Gastroesophageal sphincter (tissue), 4 donors: ENCODE measurements around the gene RAP1GDS1. TPM values are rescaled to one million over a fixed set of nuclear protein-coding genes. Genes with fewer than 3 reads are reported as not detected.

Experiments used
- ATAC-seq: fragments of 150-250 bp; one replicate; pipeline ENCODE4 v1.9.1; 2016; ENCODE audit warnings: mild to moderate bottlenecking, moderate library complexity
- H3K27ac ChIP-seq, 4 donors: fragments of 200-600 bp; sonication (generic) in 3 of 4; 1 replicate in 3 of 4; 2 replicates in 1 of 4; pipeline ENCODE4 v1.5.1; 2016 to 2019
- H3K27me3 ChIP-seq: fragments of 200-600 bp; sonication (generic); one replicate; pipeline ENCODE4 v1.5.1; 2019
- H3K36me3 ChIP-seq, 2 donors: fragments of 200-600 bp; sonication (generic); one replicate each; pipeline ENCODE4 v1.5.1; 2019; ENCODE audit warnings: control low read depth in 1 of 2
- H3K4me1 ChIP-seq, 3 donors: fragments of 200-600 bp; sonication (generic); 1 replicate in 2 of 3; 2 replicates in 1 of 3; pipeline ENCODE4 v1.5.1; 2016 to 2019; ENCODE audit warnings: control low read depth in 2 of 3
- H3K4me3 ChIP-seq, 2 donors: fragments of 200-600 bp; sonication (generic); one replicate each; pipeline ENCODE4 v1.5.1; 2019; ENCODE audit warnings: mild to moderate bottlenecking in 1 of 2, moderate library complexity in 1 of 2
- H3K9me3 ChIP-seq, 3 donors: fragments of 200-600 bp; sonication (generic); one replicate each; pipeline ENCODE4 v1.5.1; 2017 to 2019; ENCODE audit warnings: control low read depth in 2 of 3
- EP300 ChIP-seq: sonication (generic); formaldehyde crosslinking; IDR thresholded peaks from one replicate; pipeline ENCODE4 v1.6.1; 2017; ENCODE audit warnings: antibody characterized with exemption, mild to moderate bottlenecking
- POLR2A ChIP-seq, 2 donors: fragments of 450-650 bp; IDR thresholded peaks; one replicate each; pipeline ENCODE4 v1.6.1; 2017; ENCODE audit warnings: antibody characterized with exemption in 2 of 2, mild to moderate bottlenecking in 2 of 2, moderate library complexity in 1 of 2
- POLR2AphosphoS5 ChIP-seq: sonication (generic); formaldehyde crosslinking; IDR thresholded peaks from one replicate; pipeline ENCODE4 v1.6.1; 2017; ENCODE audit warnings: antibody characterized with exemption
- WGBS, 2 donors: methylation state at CpG; one replicate each; pipeline ENCODE4 v1.1.5; 2018; ENCODE audit warnings: low coverage in 1 of 2; 5-methylcytosine and 5-hydroxymethylcytosine counted together
- total RNA-seq, 4 donors: library from RNA; depleted of rRNA; stranded (reverse); fragments of >200 nt; gene quantifications; one replicate each; pipeline ENCODE4 v1.1.0, GENCODE V29; 2016
- TF ChIP-seq, protein P1 (sequence below), 4 experiments: fragments of 200-600 bp in 2 of 4; fragments of 450-650 bp in 2 of 4; sonication (generic) in 1 of 4; IDR thresholded peaks; one replicate each; pipeline ENCODE4 v1.5.1; 2017 to 2019; ENCODE audit warnings: antibody characterized with exemption in 4 of 4, mild to moderate bottlenecking in 2 of 4, moderate library complexity in 2 of 4

RAP1GDS1 gene
- total RNA-seq, 4 donors from 2014 or later = 30.9 to 46.1 (median 40.5) TPM

DNA sequence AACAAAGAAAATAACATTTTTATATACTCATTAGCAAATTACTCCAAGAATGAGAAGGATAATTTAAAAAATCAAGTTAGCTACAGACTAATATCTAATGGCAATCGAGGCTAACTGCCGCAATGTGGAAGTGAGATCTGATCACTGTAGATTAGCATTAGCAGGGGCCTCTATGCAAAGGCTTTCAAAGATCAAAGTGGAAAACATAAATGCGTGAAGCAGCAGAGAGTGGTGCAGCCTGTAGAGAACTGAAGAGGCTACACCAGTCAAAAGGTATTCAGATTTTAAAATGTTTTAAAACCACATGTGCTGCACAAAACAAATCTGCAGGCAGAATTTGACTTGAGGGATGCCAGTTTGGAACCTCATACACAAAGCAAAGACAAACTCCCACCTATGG is 24.0 kb upstream of the RAP1GDS1 start:
- WGBS, 2 donors = 78 to 96% methylated on average over 3 of the region's 3 CpGs
- Histone ChIP-seq H3K36me3 (no peaks in the 10 kb centered on the region), H3K9me3 (no peaks in the 10 kb centered on the region), H3K4me3 (no peak overlapping the region), H3K4me1 (no peaks in the 10 kb centered on the region), H3K27ac (no peak overlapping the region), H3K27me3 (no peaks in the 10 kb centered on the region)
- TF ChIP-seq POLR2A (IDR thresholded peaks at IDR 0.05) = no peak
- TF ChIP-seq POLR2AphosphoS5 = no peak
- TF ChIP-seq, protein P1, sequence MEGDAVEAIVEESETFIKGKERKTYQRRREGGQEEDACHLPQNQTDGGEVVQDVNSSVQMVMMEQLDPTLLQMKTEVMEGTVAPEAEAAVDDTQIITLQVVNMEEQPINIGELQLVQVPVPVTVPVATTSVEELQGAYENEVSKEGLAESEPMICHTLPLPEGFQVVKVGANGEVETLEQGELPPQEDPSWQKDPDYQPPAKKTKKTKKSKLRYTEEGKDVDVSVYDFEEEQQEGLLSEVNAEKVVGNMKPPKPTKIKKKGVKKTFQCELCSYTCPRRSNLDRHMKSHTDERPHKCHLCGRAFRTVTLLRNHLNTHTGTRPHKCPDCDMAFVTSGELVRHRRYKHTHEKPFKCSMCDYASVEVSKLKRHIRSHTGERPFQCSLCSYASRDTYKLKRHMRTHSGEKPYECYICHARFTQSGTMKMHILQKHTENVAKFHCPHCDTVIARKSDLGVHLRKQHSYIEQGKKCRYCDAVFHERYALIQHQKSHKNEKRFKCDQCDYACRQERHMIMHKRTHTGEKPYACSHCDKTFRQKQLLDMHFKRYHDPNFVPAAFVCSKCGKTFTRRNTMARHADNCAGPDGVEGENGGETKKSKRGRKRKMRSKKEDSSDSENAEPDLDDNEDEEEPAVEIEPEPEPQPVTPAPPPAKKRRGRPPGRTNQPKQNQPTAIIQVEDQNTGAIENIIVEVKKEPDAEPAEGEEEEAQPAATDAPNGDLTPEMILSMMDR (IDR thresholded peaks at IDR 0.05) = no peak
- TF ChIP-seq EP300 = no peak
- no peak for ATAC-seq

DNA sequence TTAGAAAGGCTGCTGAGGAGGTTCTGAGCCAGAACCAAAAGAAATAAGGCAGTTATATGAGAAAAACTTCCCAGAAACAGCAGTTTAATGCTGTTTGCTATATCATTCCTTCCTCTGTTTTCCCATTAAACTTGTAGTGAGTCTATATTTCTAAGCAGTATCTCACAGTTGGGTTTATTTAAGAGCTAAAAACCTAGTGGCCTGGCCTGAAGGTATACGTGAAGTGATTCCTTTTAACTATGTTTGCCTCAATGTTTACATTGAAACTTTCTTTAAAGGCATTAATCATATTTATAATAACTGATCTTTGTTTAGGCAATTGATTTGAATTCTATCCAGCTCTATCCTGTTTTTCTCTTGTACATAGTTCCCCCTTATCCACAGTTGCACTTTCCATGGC is 19.1 kb upstream of the RAP1GDS1 start:
- no peaks in the 10 kb centered on the region for H3K36me3 ChIP-seq
- WGBS, 2 donors = 57 to 59% methylated on average over 1 of the region's 1 CpG
- no peak for ATAC-seq

DNA sequence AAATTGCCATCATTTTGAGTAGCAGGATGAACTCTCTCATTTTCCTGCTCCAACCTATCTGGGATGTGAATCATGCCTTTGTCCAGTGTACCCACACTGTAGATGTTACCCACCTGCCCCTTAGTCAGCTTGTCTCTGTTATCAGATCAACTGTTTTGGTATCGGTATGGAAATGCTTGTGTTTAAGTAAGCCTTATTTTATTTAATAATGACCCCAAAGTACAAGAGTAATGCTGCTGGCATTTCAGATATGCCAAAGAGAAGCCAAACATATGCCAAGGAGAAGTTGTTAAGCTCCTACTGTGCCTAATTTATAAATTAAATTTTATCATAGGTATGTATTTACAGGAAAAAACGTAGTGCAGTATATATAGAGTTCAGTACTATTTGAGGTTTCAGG is 18.6 kb upstream of the RAP1GDS1 start:
- no peaks in the 10 kb centered on the region for H3K36me3 ChIP-seq
- H3K27ac ChIP-seq = no peak overlapping the region
- no peaks in the 10 kb centered on the region for H3K9me3 ChIP-seq
- H3K4me3 ChIP-seq = no peak overlapping the region
- ATAC-seq = no peak
- TF ChIP-seq EP300 (no peak), POLR2AphosphoS5 (no peak)
- H3K4me1 ChIP-seq = no peaks in the 10 kb centered on the region
- WGBS, 2 donors = 45 to 48% methylated on average over 2 of the region's 2 CpGs
- H3K27me3 ChIP-seq = no peaks in the 10 kb centered on the region

More for the DNA sequence above, 19.1 kb upstream of the RAP1GDS1 start:
- H3K27me3 ChIP-seq = no peaks in the 10 kb centered on the region
- H3K4me3 ChIP-seq = no peak overlapping the region
- H3K9me3 ChIP-seq = no peaks in the 10 kb centered on the region
- H3K4me1 ChIP-seq = no peaks in the 10 kb centered on the region
- TF ChIP-seq POLR2AphosphoS5 = no peak
- TF ChIP-seq, protein P1 (IDR thresholded peaks at IDR 0.05) = no peak
- TF ChIP-seq POLR2A (IDR thresholded peaks at IDR 0.05) = no peak
- TF ChIP-seq EP300 = no peak
- no peak overlapping the region for H3K27ac ChIP-seq

DNA sequence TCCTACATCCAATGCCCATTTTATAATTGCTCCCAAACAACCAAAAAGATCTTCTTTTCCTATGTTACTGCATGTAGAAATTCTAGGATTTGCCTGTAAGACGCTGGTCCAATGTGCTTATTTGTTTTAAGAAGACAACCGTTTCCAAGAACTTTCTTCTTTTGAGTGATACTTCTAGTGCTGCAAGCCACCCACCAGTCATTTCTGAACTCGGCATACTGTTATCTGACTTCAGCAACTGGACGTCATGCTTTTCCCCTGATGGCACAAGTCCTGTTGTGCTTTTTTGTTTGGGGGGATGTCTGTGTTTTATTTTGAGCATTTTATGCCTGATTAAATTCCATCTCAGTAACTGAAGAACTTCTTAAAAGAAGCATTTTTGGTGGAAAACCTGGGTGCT is 16.0 kb upstream of the RAP1GDS1 start:
- no peaks in the 10 kb centered on the region for H3K27me3 ChIP-seq
- no peaks in the 10 kb centered on the region for H3K36me3 ChIP-seq
- H3K4me1 ChIP-seq = no peaks in the 10 kb centered on the region
- WGBS, 2 donors = 76 to 82% methylated on average over 2 to 4 of the region's 4 CpGs
- no peak overlapping the region for H3K4me3 ChIP-seq
- TF ChIP-seq POLR2AphosphoS5 (no peak), POLR2A (IDR thresholded peaks at IDR 0.05) (no peak), EP300 (no peak)
- TF ChIP-seq, protein P1 (IDR thresholded peaks at IDR 0.05) = no peak
- no peak for ATAC-seq
- no peaks in the 10 kb centered on the region for H3K9me3 ChIP-seq
- H3K27ac ChIP-seq = no peak overlapping the region

DNA sequence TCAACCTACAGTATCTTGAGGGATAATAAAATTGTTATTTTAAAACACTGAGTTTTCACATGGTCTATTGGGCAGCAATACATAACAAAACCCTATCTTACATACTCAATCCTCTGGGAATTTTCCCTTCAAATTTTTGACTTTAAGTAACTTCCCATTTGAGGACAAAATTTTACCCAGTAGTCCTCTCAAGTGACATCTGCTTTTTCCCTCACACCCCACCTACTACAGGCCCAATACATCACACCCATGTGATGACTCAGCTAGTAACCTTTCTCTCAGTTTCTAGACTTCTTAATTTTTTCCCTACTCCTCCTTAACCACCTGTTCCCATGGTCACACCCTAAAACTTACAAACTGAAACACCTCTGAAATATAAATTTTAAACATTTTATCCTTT is 12.2 kb upstream of the RAP1GDS1 start:
- H3K36me3 ChIP-seq = no peaks in the 10 kb centered on the region

More for the DNA sequence above, 12.2 kb upstream of the RAP1GDS1 start:
- no peak overlapping the region for H3K27ac ChIP-seq
- no peak for ATAC-seq
- H3K9me3 ChIP-seq = no peaks in the 10 kb centered on the region
- H3K4me1 ChIP-seq = no peaks in the 10 kb centered on the region
- no peak overlapping the region for H3K4me3 ChIP-seq
- TF ChIP-seq POLR2A (IDR thresholded peaks at IDR 0.05) (no peak), POLR2AphosphoS5 (no peak), EP300 (no peak)
- TF ChIP-seq, protein P1 (IDR thresholded peaks at IDR 0.05) = no peak
- H3K27me3 ChIP-seq = no peaks in the 10 kb centered on the region
